Endometrial microvascular endothelial cells (primary cell): Measurements from ENCODE around the gene NAXD. TPM values are rescaled to one million over a fixed set of nuclear protein-coding genes. Genes with fewer than 3 reads are reported as not detected.

Experiments used
- in situ Hi-C: cut with HindIII; loops from 2 replicates; pipeline ENCODE4 v1.10.0; 2017; ENCODE audit warnings: low sequenced_read_pairs, low pct_unique_long_range_greater_than_20kb; ENCODE audit errors: inconsistent ontology term
- total RNA-seq: library from RNA; depleted of rRNA; stranded (reverse); fragments of >200 nt; gene quantifications from one replicate; pipeline ENCODE4 v1.2.3, GENCODE V29; 2015; ENCODE audit errors: inconsistent ontology term

NAXD gene
- total RNA-seq, 1 donor from 2014 or later = 18.3 TPM

DNA sequence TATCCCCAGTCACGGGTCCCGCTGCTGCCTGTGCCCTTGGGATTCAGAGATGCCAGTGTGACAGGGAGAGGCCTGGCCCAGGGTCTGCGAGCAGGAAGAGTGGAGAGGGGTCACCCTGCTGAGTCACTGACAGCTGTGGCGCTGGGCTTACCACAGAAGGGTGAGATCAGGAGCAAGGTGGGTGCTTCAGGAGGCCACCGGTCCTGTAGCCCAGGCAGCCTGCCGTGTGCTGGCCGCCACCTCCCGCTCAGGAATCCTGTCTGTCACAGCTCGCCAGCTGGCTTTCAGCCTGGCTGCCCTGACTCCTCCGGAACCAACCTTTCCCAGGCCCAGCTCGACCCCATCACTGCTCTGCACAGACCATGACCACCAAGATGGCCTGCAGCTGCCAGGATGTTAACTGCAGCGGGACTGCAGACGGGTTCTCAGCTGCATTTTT is 25.3 kb downstream of the NAXD start:
- in situ Hi-C loops = no loop called here

- in situ Hi-C loops = no loop called here
Observed at GRCh38 chr13:110641055-110642015, 26.0 kb downstream of the NAXD start.

GRCh38 chr13:110642291-110642981 is 27.1 kb downstream of the NAXD start:
- in situ Hi-C loops = no loop called here

GRCh38 chr13:110643324-110643723 is 28.0 kb downstream of the NAXD start:
- in situ Hi-C loops = no loop called here

DNA sequence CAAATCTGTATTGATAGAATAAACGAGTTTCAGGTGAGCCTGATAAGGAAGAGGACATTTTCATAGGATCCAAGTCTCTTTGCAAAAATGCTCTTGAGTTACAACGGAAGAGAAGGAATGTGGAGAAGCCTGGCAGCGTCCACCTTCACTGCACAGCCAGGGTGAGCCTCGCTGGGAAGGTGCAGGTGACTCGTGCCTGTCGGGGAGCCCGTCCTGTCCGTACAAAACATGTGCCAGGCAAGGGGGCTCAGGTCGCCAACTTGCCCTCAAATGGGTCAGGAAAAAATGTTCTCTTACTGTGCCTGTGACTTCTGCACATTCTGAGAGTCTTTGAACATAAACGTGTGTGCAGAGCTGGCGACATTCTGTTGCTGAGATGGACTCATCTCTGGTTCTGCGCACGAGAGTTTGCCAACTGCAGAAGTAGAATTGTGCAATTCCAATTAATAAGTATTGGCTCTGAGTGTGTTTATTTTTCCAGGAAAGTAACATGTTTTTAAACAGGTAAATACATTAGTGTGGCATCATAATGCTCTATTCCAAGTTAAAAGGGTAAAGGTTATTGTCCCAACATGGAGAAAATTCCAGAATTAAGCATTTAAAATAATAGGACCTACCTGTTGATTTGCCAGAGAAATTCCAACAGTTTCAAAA is 28.6 kb downstream of the NAXD start:
- in situ Hi-C loops = no loop called here

DNA sequence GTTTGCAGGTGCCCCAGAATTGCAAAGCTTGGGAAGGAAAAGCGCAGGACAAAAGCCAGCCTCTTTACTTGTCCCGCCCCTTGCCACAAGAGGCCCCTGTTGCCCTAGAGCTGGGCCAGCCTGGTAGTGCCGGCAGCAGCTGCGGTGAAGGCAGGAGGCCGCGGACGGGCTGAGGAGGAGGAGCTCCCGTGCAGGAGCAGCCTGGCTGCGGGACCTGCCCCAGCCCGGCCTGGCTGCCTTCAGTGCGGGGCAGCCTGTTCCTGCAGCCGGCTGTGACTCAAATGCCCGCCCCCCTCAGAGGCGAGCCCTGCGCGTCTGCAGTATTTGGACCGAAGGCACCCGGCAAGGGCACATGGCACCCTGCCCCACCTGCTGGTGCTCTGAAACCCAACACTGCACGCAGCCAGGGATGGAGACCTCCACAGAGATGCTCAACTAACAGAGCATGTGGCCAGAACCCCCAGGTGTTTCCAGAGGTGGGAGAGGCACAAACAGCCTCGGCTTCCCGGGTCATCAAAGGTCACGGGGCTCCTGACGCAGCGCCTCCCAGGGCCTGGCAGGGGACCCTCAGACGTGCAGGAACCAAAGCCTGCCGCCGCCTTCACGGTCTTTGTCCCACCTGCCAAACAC is 29.7 kb downstream of the NAXD start:
- in situ Hi-C loops = no loop called here

DNA sequence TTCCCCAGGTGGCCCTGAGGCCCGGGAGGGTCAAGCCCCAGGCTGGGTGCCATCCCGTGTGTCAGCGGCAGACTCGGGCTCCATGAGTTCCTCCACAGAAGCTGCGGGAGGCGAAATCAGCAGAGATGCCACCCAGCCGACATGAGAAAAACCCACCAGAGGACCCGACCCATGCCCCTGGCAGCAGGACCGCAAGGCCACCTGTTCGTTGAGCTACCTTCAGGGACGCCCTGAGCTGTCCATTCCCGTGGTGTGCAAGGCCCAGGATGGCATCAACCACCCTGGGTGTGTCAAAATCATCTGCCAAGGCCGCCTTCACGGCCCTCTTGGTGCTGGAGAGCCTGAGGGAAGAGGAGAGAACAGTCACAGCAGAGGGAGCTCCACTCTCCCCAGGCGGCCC is 30.4 kb downstream of the NAXD start:
- in situ Hi-C loops = no loop called here

DNA sequence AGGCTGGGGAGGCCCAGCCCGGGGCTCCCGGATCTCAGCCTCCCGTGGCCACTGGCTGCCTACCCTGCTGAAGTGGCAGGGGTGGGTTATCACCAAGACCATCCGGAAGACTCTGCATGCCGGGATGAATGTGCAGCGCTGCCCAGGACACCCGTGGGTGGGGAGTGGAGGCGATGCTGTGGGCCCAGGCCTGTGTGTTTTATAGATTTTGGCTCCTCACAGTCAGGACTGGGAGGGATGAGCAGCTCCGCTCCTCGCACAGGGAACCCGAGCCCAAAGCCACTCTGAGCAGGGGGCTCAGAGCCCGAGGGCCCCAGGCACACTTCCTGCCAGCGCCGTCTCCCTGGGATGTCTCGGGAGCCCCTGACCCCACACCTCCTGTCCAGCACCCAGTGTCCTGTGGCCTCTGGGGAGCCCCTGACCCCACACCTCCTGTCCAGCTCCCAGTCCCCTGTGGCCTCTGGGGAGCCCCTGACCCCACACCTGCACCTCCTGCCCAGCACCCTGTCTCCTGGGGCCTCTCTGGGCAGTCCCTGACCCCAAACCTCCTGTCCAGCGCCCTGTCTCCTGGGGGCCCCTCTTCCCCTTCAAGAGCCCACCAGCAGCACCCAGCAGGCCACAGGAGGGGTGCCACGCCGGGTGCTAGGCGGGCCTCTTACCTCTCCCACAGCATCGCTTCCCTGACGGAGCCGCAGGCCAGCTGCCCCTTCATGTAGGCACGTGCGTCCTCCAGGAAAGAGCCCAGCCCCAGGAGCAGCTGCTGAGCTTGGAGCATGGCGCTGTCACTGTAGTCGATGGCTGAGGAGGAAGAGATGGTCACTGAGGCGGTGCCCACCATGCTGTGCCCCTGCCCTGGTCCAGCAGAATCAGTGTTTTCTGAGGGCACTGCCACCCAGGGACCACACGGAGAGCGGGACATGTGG is 31.4 kb downstream of the NAXD start:
- in situ Hi-C loops = no loop called here

- in situ Hi-C loops = no loop called here
Observed at GRCh38 chr13:110647365-110647737, 32.0 kb downstream of the NAXD start.

GRCh38 chr13:110648146-110648819 is 32.9 kb downstream of the NAXD start:
- in situ Hi-C loops = no loop called here

DNA sequence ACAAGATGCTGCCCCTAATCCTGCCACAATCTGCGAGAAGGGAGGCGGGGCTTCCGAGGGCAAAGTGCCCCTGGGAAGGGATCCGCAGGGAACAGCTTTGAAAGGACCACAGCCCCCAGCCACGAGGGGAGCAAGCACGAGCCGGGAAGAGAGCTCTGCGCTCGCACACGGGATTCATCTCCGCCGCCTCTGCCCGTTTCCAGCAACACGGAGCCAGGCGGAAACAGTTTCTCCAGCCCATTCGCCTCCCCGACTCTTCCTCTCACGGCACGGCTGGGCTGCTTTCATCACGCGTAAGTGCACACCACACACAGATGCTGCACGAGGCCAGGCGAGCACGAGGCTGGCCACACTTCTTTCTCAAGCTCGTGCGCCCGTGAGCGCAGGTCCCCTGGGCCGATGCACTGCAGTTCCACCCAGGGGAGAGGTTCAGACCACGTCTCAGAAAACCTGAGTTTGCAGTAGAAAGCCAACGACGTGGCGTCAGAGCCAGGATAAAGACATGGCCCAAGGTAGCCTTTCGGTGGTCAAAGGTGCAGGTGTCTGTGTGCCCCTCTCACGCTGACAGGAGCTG is 33.6 kb downstream of the NAXD start:
- in situ Hi-C loops = no loop called here

DNA sequence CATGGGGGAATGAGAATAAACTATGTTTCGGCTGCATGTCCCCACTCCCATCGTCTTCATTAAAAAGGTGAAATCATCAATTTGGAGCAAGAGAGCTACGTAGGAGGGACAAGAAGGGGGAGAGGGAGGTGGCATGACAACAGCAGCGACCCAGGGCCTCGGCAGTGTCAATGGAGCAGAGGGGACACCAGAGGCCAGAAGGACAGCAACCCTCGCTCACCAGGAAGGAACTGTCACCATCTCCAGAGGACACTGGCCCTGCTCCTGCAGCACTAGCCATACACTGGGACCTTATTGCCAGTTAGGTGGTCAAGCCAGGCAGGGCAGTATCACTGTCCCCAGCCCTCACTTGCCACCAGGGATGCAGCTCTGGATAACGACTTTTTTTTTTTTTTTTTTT is 34.2 kb downstream of the NAXD start:
- in situ Hi-C loops = no loop called here

DNA sequence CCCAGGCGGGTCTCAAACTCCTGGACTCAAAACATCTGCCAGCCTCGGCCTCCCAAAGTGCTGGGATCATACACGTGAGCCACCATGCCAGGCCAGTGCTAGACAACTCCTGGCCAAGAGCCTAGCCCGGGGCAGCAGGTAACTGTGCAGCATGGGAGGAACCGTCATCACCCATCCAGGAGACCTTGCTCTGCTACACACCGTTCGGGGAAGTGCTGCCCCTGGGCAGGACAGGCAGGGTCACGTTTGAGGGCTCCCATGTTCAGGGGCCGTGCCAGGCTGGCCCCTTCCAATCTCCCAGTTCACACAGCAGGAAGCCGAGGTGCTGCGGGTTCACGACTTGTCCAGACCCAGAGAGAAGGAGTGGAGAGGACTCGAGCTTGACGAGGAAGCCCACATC is 35.1 kb downstream of the NAXD start:
- in situ Hi-C loops = no loop called here

- in situ Hi-C loops = no loop called here
Observed at GRCh38 chr13:110651271-110651670, 35.9 kb downstream of the NAXD start.

GRCh38 chr13:110651726-110652230 is 36.4 kb downstream of the NAXD start:
- in situ Hi-C loops = no loop called here

DNA sequence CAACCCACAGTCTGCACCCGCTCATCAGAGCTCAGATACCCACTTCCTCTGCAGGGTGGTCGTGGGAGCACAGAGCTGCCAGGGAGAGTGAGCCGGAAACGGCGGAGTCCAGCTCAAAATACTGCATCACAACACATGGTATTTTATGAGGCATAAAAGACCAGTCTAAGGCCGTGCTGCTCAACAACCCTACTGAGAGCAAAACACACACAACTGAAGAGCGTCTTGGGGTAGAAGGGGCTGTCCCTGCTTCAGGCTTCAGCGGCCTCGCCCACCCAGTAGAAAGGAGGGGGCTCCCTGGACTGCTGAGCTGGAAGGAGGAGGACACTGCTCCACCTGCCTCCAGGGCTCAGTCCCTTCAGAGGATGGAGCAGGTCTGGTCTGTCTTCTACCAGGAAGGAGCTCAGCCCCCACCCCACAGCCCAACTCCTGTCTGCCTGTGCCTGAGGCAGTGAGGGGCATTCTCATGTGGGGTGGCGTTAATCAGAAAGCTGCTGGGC is 36.9 kb downstream of the NAXD start:
- in situ Hi-C loops = no loop called here

DNA sequence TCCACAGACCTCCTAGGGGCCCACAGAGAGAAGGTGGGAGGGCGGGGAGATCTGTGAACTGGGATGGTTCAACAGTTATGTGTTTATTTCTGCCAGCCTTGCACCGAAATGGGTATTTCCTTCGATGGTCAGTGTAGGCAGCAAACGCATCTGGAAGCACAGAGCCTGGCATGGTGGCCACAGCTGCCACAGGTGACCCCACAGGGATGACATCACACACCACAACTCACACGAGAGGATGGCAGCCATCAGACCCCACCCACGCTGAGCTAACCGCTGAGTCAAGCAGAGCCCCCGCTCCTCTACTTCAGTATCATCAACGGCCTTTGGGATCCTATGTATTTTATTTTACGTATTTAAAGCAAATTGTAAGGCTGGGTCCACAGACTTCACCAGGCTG is 37.4 kb downstream of the NAXD start:
- in situ Hi-C loops = no loop called here
